ENCODE measurements around the gene SELENOV.

The SELENOV gene

GRCh38 chr19:39499932-39500331 lies 15.0 kb upstream of the SELENOV start:
- no peak for TF ChIP-seq ZNF10 (tag by site-specific recombination; IDR thresholded peaks at IDR 0.05)
- TF ChIP-seq ZNF324 (tag by site-specific recombination; IDR thresholded peaks at IDR 0.05): no peak
- no peak for TF ChIP-seq ZNF510 (tag by site-specific recombination; IDR thresholded peaks at IDR 0.05; ENCODE audit: insufficient replicate concordance)
- no peak for TF ChIP-seq ZNF157 (tag by site-specific recombination; IDR thresholded peaks at IDR 0.05)
- TF ChIP-seq ZNF664 (tag by site-specific recombination; IDR thresholded peaks at IDR 0.05): peak; percentile 99
- no peak for TF ChIP-seq ZXDB (tag by site-specific recombination; IDR thresholded peaks at IDR 0.05)
- TF ChIP-seq ZNF214 (tag by site-specific recombination; IDR thresholded peaks at IDR 0.05; ENCODE audit: borderline replicate concordance): no peak
- POLR2A ChIA-PET: interaction anchor here (1.1 to 3.0 kb wide), 5 partner anchors 10 to 64 kb away, joined by 3 to 29 read pairs (median 6); partner anchors contain the start of genes RPS16, SUPT5H and TIMM50
- CTCF ChIA-PET: interaction anchor here (0.8 to 4.9 kb wide), 10 partner anchors 10 to 60 kb away, joined by 3 to 59 read pairs (median 5); partner anchors contain the start of genes EID2 and EID2B

GRCh38 chr19:39500543-39500942 lies 14.4 kb upstream of the SELENOV start:
- Histone ChIP-seq H3K9me3 (ENCODE audit: control insufficient read depth, insufficient read depth, low read depth, low read length) (no peaks in the 10 kb centered on the region), H3K27ac (ENCODE audit: extremely low read depth, low read depth, low read length) (no peak overlapping the region), H3K4me3 (ENCODE audit: low read depth, low read length) (no peak overlapping the region), H3K4me1 (ENCODE audit: control insufficient read depth, insufficient read depth, low read length) (peaks cover 16% of the 10 kb centered on the region), H3K36me3 (ENCODE audit: control insufficient read depth in 2 of 2, insufficient read depth in 1 of 2, low read length in 2 of 2) (no peaks in the 10 kb centered on the region; a peak in 1 of 3 replicates)
- ChIA-PET CTCF (interaction anchor here (0.5 to 4.9 kb wide), 10 partner anchors 8 to 1256 kb away, joined by 3 to 59 read pairs (median 4); partner anchors contain the start of genes EID2, EID2B and SELENOV), POLR2A (interaction anchor here (0.6 to 1.5 kb wide), 7 partner anchors 9 to 69 kb away, joined by 3 to 9 read pairs (median 5); partner anchors contain the start of genes RPS16, SUPT5H and TIMM50)
- 0 out of 2 replicates have a peak, but pooled peaks have one; percentile 20 for TF ChIP-seq PRDM1 (tag by site-specific recombination; IDR thresholded peaks at IDR 0.05)
- TF ChIP-seq ZFP69B (tag by site-specific recombination; IDR thresholded peaks at IDR 0.05): peak; percentile 87
- no peak for TF ChIP-seq TCF7L2 (IDR thresholded peaks at IDR 0.05; ENCODE audit: borderline replicate concordance, low read depth, low read length)
- no peak for TF ChIP-seq ZNF274 (IDR thresholded peaks at IDR 0.05; ENCODE audit: low read length)
- no peak for TF ChIP-seq ZNF274 (tag by site-specific recombination; IDR thresholded peaks at IDR 0.05; ENCODE audit: borderline replicate concordance)
- no peak for TF ChIP-seq ZNF843 (tag by site-specific recombination; IDR thresholded peaks at IDR 0.05)
- no peak for TF ChIP-seq ZNF214 (tag by site-specific recombination; IDR thresholded peaks at IDR 0.05; ENCODE audit: borderline replicate concordance)
- TF ChIP-seq ZNF600 (tag by site-specific recombination; IDR thresholded peaks at IDR 0.05): peak; percentile 35; the same call in 1 of the 2 replicates
- TF ChIP-seq ZBTB21 (tag by site-specific recombination; IDR thresholded peaks at IDR 0.05): peak; percentile 67; the same call in 1 of the 2 replicates
- TF ChIP-seq ZNF366 (tag by site-specific recombination; conservative IDR thresholded peaks at IDR 0.05): peak; percentile 23; the same call in 1 of the 2 replicates
- no peak for TF ChIP-seq ZNF639 (tag by site-specific recombination; IDR thresholded peaks at IDR 0.05)
- no peak for TF ChIP-seq HIC1 (tag by site-specific recombination; IDR thresholded peaks at IDR 0.05)
- no peak for TF ChIP-seq ZNF580 (tag by site-specific recombination; IDR thresholded peaks at IDR 0.05)
- TF ChIP-seq ZBTB48 (tag by site-specific recombination; IDR thresholded peaks at IDR 0.05): 0 out of 2 replicates have a peak, but pooled peaks have one; percentile 10
- no peak for TF ChIP-seq ZNF449 (tag by site-specific recombination; IDR thresholded peaks at IDR 0.05)
- no peak for TF ChIP-seq ZNF610 (tag by site-specific recombination; IDR thresholded peaks at IDR 0.05; ENCODE audit: borderline replicate concordance)
- TF ChIP-seq PATZ1 (tag by site-specific recombination; IDR thresholded peaks at IDR 0.05): 0 out of 2 replicates have a peak, but pooled peaks have one; percentile 21
- no peak for TF ChIP-seq ZNF529 (tag by site-specific recombination; IDR thresholded peaks at IDR 0.05; ENCODE audit: insufficient replicate concordance)
- TF ChIP-seq ZSCAN18 (tag by site-specific recombination; IDR thresholded peaks at IDR 0.05): no peak
- TF ChIP-seq GLIS1 (tag by site-specific recombination; IDR thresholded peaks at IDR 0.05): no peak

More at GRCh38 chr19:39499932-39500331, 15.0 kb upstream of the SELENOV start:
- H3K9me3 ChIP-seq (ENCODE audit: control insufficient read depth, insufficient read depth, low read depth, low read length): no peaks in the 10 kb centered on the region
- H3K4me3 ChIP-seq (ENCODE audit: low read depth, low read length): no peak overlapping the region
- no peak overlapping the region for H3K27ac ChIP-seq (ENCODE audit: extremely low read depth, low read depth, low read length)
- H3K4me1 ChIP-seq (ENCODE audit: control insufficient read depth, insufficient read depth, low read length): peaks cover 16% of the 10 kb centered on the region
- H3K36me3 ChIP-seq (ENCODE audit: control insufficient read depth in 2 of 2, insufficient read depth in 1 of 2, low read length in 2 of 2): no peaks in the 10 kb centered on the region; a peak in 1 of 3 replicates
